Activated naive CD4-positive, alpha-beta T cell treated with anti-CD3 and anti-CD28 coated beads, Interleukin-2, amount 50 U/mL, for 16 hours (primary cell): Measurements from ENCODE around the gene SCNN1G.
"Not testable (repeated sequence)": the region's sequence is repeated elsewhere in the genome, so short reads cannot be mapped to it uniquely, and the experiment has no call there.

Experiments used
- DNase-seq: peaks from one replicate; pipeline ENCODE4 v3.0.0-alpha.2; 2020

The SCNN1G gene

DNA sequence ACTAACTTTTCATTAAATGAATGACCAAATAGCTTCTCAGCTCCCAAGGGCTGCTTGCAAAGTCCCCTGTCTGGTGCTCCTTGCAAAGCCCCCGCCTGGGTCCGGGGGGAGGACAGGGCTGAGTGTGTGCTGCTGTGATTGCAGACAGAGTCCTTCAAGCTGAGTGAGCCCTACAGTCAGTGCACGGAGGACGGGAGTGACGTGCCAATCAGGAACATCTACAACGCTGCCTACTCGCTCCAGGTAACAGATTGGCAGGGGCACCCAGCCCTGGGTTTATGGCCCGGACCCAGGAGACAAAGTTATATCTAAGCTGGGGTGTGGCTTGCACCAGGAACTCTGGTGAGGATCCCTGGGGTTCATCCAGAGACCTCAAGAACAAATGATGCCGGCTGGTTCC lies 27.1 kb downstream of the SCNN1G start:
- no peak for DNase-seq

- no peak for DNase-seq
These were observed 31.3 kb downstream of the SCNN1G start for GRCh38 chr16:23213831-23214230.

- no peak for DNase-seq
These were observed 32.3 kb downstream of the SCNN1G start for GRCh38 chr16:23214796-23215195.

GRCh38 chr16:23215435-23215834 lies 32.9 kb downstream of the SCNN1G start:
- no peak for DNase-seq

- DNase-seq: no peak
These were observed 34.2 kb downstream of the SCNN1G start for GRCh38 chr16:23216658-23217246.

DNA sequence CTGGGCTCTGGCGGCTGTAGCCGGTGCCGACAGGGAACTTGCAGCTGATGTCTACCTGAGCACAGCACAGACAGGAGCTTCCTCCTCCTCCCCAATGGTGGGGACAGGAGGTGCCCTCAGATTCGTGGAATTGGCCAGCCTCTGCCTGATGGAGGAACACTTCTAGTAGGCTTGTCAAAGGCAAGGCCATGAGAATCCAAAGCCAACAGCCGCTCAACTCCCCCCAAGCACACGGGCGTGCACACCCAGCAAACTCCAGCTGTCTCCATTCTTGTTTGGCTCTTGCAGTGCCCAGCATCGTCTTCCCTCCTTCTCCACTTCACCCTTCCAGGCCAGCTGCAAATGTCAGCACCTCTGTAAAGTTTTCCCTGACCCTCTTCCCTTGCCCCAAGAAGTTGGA lies 35.1 kb downstream of the SCNN1G start:
- DNase-seq: no peak

- no peak for DNase-seq
These were observed 40.4 kb downstream of the SCNN1G start for GRCh38 chr16:23222929-23223328.

DNA sequence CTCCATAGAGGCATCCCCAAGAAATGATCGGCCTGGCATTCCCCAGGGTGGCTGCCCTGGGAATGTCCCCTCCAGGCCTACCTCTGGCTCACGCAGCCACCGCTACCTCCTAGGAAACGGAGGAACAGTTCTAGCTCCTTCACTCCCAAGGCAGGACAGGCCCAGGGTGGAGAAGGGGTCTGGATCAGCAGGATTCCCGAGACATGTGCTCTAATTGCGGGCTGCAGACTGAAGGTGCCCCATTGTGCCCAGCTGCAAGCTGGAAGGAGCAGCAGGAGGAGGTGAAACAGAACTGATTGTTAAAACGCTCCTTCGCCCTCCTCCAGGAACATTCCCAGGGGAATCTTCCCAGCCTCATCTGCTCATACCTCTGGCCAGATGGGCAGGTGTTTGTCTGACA lies 40.8 kb downstream of the SCNN1G start:
- no peak for DNase-seq

GRCh38 chr16:23225109-23225508 lies 42.6 kb downstream of the SCNN1G start:
- DNase-seq: no peak

GRCh38 chr16:23225634-23226033 lies 43.1 kb downstream of the SCNN1G start:
- DNase-seq: no peak

GRCh38 chr16:23227529-23227928 lies 45.0 kb downstream of the SCNN1G start:
- no peak for DNase-seq

DNA sequence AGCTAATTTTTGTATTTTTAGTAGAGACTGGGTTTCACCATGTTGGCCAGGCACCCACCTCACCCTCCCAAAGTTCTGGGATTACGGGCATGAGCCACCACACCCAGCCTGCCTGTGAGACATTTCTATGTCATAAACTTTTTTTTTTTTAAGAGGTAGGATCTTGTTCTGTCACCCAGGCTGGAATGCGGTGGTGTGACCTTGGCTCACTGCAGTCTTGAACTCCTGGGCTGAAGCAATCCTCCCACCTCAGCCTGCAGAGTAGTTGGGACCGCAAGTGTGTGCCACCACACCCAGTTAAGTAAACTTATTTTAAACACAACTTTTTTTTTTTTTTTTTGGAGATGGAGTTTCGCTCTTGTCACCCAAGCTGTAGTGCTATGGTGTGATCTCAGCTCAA lies 47.2 kb downstream of the SCNN1G start:
- DNase-seq: no peak

GRCh38 chr16:23232806-23233205 lies 50.3 kb downstream of the SCNN1G start:
- DNase-seq: no peak

GRCh38 chr16:23235176-23235575 lies 52.6 kb downstream of the SCNN1G start:
- DNase-seq: no peak

DNA sequence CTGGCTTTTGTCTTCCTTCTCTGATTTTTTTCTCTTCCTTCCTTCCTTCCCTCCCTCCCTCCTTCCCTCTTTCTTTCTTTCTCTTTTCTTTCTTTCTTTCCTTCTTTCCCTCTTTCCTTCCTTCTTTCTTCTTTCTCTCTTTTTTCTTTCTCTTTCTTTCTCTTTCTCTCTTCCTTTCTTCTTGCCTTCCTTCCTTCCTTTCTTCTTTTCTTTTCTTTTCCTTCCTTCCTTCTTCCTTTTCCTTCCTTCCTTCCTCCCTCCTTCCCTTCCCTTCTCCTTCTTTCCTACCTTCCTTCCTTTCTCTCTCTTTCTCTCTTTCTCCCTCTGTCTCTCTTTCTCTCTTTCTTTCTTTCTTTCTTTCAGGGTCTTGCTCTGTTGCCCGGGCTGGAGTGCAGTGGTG lies 54.4 kb downstream of the SCNN1G start:
- DNase-seq: no peak

DNA sequence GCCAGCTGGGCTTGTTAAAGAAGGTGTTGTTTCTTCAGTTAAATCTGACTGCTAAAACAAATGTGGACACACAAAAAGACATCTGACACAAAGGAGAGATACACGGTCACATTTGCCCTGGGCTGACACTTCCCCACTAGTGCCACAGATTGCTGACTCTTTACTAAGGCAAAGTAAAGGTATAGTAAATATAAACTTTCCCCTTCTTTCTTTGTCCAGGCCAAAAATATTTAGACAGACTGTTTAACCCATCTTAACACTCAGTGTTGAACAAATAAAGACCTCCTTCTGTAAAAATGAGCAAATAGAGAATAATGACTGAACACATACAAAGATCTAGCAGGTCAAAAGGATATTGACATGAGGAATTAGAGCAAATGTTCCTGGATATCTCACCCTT lies 58.4 kb downstream of the SCNN1G start:
- DNase-seq: no peak

DNA sequence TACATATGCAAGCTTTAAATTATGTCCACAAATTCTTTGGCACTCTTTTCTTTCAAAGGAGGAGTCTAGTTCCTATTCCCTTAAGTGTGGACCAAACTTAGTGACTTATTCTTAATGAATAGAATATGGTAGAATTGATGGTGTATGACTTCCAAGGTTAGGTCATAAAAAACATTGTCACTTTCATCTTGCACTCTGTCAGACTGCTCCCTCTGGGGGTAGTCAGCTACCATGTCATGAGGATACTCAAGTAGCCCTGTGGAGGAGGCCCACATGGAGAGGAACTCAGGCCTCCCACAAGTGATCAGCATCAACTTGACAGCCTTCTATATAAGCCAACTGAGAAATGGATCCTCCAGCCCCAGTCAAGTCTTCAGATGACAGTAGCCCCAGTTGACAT lies 61.6 kb downstream of the SCNN1G start:
- no peak for DNase-seq

GRCh38 chr16:23245268-23245667 lies 62.7 kb downstream of the SCNN1G start:
- DNase-seq: no peak

DNA sequence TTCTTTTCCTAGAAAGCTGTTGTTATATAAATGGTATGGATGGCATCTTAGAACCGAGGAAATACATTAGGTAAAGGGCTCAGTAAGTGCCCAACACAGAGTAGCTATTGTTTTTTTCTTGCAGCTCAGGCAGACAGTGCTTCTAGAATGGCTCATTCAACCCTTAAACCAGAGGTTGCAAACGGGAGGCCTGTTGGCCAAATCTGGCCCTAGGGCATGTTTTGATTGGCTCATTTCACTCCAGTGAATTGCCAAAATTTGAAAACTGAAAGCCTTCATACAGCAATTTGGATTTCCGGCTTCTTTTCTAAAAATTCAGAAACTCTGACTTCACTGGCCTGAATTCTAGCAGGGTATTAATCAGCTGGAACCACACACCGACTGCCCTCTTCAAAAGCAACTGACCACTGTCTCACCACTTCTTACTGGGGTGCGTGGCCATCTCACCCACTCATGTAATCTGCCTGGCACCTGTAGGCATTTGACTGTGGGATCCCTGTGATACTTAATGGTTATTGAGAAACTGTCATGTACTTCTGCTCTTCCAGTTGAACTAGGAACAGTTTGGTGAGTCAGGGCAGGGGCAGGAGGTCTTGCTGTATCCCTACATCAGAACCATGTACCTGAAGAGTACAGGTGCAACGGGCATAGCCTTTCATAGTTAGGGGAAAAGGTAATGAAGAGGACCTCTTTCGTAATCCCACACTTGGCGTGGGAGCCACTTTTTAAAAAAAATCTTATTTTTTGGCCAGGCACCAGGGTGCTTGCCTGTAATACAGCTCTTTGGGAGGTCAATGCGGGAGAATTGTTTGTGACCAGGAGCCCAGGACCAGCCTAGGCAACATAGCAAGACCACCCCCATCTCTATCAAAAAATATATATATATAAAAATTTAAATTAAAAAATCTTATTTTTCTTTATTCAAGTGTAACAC lies 66.0 kb downstream of the SCNN1G start:
- DNase-seq: no peak

- no peak for DNase-seq
These were observed 67.3 kb downstream of the SCNN1G start for GRCh38 chr16:23249830-23250229.

DNA sequence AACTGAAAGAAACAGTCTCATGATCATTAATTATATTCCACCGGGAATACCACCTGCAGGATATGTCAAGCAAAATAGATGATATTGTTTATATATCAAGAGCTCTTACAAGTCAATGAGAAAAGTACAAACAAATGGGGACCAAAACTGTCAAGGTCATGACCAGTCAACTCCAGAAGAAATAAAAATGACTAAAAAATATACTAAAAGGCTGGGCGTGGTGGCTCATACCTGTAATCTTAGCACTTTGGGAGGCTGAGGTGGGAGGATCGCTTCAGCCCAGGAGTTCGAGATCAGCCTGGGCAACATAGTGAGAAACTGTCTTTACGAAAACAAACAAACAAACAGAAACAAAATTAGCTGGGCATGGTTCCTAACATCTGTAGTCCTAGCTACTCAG lies 69.8 kb downstream of the SCNN1G start:
- DNase-seq: no peak

GRCh38 chr16:23253650-23254049 lies 71.1 kb downstream of the SCNN1G start:
- DNase-seq: not testable (repeated sequence)

- DNase-seq: no peak
These were observed 71.8 kb downstream of the SCNN1G start for GRCh38 chr16:23254338-23254737.

DNA sequence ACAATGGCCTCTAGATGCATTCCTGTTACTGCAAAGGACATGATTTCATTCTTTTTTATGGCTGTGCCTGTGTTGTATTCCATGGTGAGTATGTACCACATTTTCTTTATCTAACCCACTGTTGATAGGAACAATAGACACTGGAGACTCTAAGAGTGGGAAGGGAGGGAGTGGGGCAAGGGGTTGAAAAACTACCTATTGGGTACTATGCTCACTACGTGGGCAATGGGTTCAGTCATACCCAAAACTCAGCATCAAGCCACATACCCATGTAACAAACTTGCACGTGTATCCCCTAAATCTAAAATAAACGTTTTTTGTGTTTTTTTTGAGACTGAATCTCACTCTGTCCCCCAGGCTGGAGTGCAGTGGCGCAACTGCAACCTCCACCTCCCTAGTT lies 72.5 kb downstream of the SCNN1G start:
- DNase-seq: no peak

GRCh38 chr16:23256440-23256839 lies 73.9 kb downstream of the SCNN1G start:
- no peak for DNase-seq
